Muscle of leg (tissue), 11 donors: ENCODE data around the gene MRPL17. TPM values are rescaled to one million over a fixed set of nuclear protein-coding genes. Genes with fewer than 3 reads are reported as not detected.

Experiments
- DNase-seq: peaks from one replicate; pipeline ENCODE4 v3.0.0; 2013
- H3K27ac ChIP-seq: one replicate; pipeline ENCODE4 v1.5.1; 2013; ENCODE audit warnings: mild to moderate bottlenecking, low read length, control low read depth
- H3K27me3 ChIP-seq: one replicate; pipeline ENCODE4 v1.6.1; 2013; ENCODE audit warnings: low read length; ENCODE audit not compliant: control insufficient read depth, insufficient read depth
- H3K36me3 ChIP-seq: one replicate; pipeline ENCODE4 v1.6.1; 2013; ENCODE audit warnings: low read length; ENCODE audit not compliant: control insufficient read depth, insufficient read depth
- H3K4me1 ChIP-seq: one replicate; pipeline ENCODE4 v1.6.1; 2013; ENCODE audit warnings: low read length; ENCODE audit not compliant: control insufficient read depth, insufficient read depth
- H3K4me3 ChIP-seq: one replicate; pipeline ENCODE4 v1.5.1; 2013; ENCODE audit warnings: low read length, control low read depth
- H3K9me3 ChIP-seq: replicated peaks from 2 replicates; pipeline ENCODE4 v1.6.1; 2013; ENCODE audit warnings: low read depth, low read length; ENCODE audit not compliant: control insufficient read depth
- WGBS: methylation state at CpG from one replicate; pipeline ENCODE4 v1.1.5; 2013; ENCODE audit warnings: missing lambda C conversion rate; ENCODE audit not compliant: insufficient coverage; 5-methylcytosine and 5-hydroxymethylcytosine counted together
- polyA plus RNA-seq, 8 donors: library from polyadenylated mRNA; unstranded; fragments of 120-200 nt; gene quantifications; one replicate each; pipeline versions ENCODE4 v1.2.1 to v1.2.3, GENCODE V29; 2013; ENCODE audit warnings: inconsistent platforms in 1 of 8, low replicate concordance in 1 of 8; ENCODE audit not compliant: insufficient read length in 8 of 8, insufficient read depth in 1 of 8
- total RNA-seq: library from RNA; stranded (reverse); fragments of 120-200 nt; gene quantifications from one replicate; pipeline ENCODE4 v1.2.4, GENCODE V29; 2013

Gene MRPL17
- total and polyA plus RNA-seq, 9 donors = 37.2 to 86.7 (median 71.7) TPM

- WGBS = 13% methylated on average over 3 of the region's 10 CpGs
- DNase-seq = peak; percentile 82
- no peaks in the 10 kb centered on the region for H3K27me3 ChIP-seq
- no peak overlapping the region for H3K4me3 ChIP-seq
- peaks cover 74% of the 10 kb centered on the region for H3K36me3 ChIP-seq
- H3K4me1 ChIP-seq = peaks cover 44% of the 10 kb centered on the region
- H3K9me3 ChIP-seq = no peaks in the 10 kb centered on the region
- peak overlapping the region; percentile 80 for H3K27ac ChIP-seq
Observed at GRCh38 chr11:6635082-6635932, 47.8 kb downstream of the MRPL17 start.

- peaks cover 41% of the 10 kb centered on the region for H3K4me1 ChIP-seq
- DNase-seq = no peak
- H3K36me3 ChIP-seq = peaks cover 71% of the 10 kb centered on the region
- no peaks in the 10 kb centered on the region for H3K27me3 ChIP-seq
- no peak overlapping the region for H3K27ac ChIP-seq
- WGBS = no CpG with 5 or more reads among the region's 1 CpG
- H3K9me3 ChIP-seq = no peaks in the 10 kb centered on the region
- no peak overlapping the region for H3K4me3 ChIP-seq
Observed at GRCh38 chr11:6634534-6634933, 48.6 kb downstream of the MRPL17 start.

GRCh38 chr11:6633422-6634408, 49.4 kb downstream of the MRPL17 start:
- no peak for DNase-seq
- WGBS = 95% methylated on average over 14 of the region's 16 CpGs
- Histone ChIP-seq H3K4me1 (peaks cover 35% of the 10 kb centered on the region), H3K9me3 (no peaks in the 10 kb centered on the region), H3K36me3 (peaks cover 71% of the 10 kb centered on the region), H3K27me3 (no peaks in the 10 kb centered on the region), H3K27ac (no peak overlapping the region), H3K4me3 (no peak overlapping the region)

GRCh38 chr11:6632116-6633073, 50.7 kb downstream of the MRPL17 start:
- no peak overlapping the region for H3K4me3 ChIP-seq
- no peaks in the 10 kb centered on the region for H3K27me3 ChIP-seq
- WGBS = 82% methylated on average over 23 of the region's 29 CpGs
- H3K36me3 ChIP-seq = peaks cover 69% of the 10 kb centered on the region
- DNase-seq = no peak
- no peaks in the 10 kb centered on the region for H3K9me3 ChIP-seq
- peaks cover 26% of the 10 kb centered on the region for H3K4me1 ChIP-seq
- H3K27ac ChIP-seq = no peak overlapping the region

GRCh38 chr11:6631361-6631890, 51.7 kb downstream of the MRPL17 start:
- DNase-seq = no peak
- no peak overlapping the region for H3K27ac ChIP-seq
- peaks cover 72% of the 10 kb centered on the region for H3K36me3 ChIP-seq
- H3K27me3 ChIP-seq = no peaks in the 10 kb centered on the region
- no peak overlapping the region for H3K4me3 ChIP-seq
- no peaks in the 10 kb centered on the region for H3K9me3 ChIP-seq
- H3K4me1 ChIP-seq = peaks cover 18% of the 10 kb centered on the region
- 73% methylated on average over 10 of the region's 11 CpGs for WGBS

- H3K36me3 ChIP-seq = peaks cover 77% of the 10 kb centered on the region
- DNase-seq = peak; percentile 10
- no peaks in the 10 kb centered on the region for H3K27me3 ChIP-seq
- H3K9me3 ChIP-seq = no peaks in the 10 kb centered on the region
- WGBS = 68% methylated on average over 28 of the region's 28 CpGs
- H3K4me1 ChIP-seq = peaks cover 12% of the 10 kb centered on the region
- no peak overlapping the region for H3K27ac ChIP-seq
- no peak overlapping the region for H3K4me3 ChIP-seq
Observed at GRCh38 chr11:6630632-6631291, 52.4 kb downstream of the MRPL17 start.

Other genes with a start within 250 kb of the MRPL17 start
- 1.3 TPM for gene HPX, start 242.4 kb downstream of the MRPL17 start, total RNA-seq
- 1 to 10 TPM in 7 of 8 donors, under 1 TPM in 1; 0.88 to 3.9 (median 2.8) TPM for gene HPX, start 242.4 kb downstream of the MRPL17 start, polyA plus RNA-seq
- gene TRIM3, start 209.4 kb downstream of the MRPL17 start, total RNA-seq = 15.3 TPM
- gene TRIM3, start 209.4 kb downstream of the MRPL17 start, polyA plus RNA-seq = 10 to 100 TPM; 11.4 to 20.0 (median 15.8) TPM
- 29.7 TPM for gene ARFIP2, start 202.0 kb downstream of the MRPL17 start, total RNA-seq
- gene ARFIP2, start 202.0 kb downstream of the MRPL17 start, polyA plus RNA-seq = 10 to 100 TPM; 32.0 to 41.4 (median 35.9) TPM
- 19.8 TPM for gene TIMM10B, start 201.8 kb downstream of the MRPL17 start, total RNA-seq
- 10 to 100 TPM; 16.1 to 23.9 (median 17.6) TPM for gene TIMM10B, start 201.8 kb downstream of the MRPL17 start, polyA plus RNA-seq
- 4.1 TPM for gene DNHD1, start 186.1 kb downstream of the MRPL17 start, total RNA-seq
- gene DNHD1, start 186.1 kb downstream of the MRPL17 start, polyA plus RNA-seq = 10 to 100 TPM in 1 of 8 donors, 1 to 10 TPM in 7; 3.3 to 10.7 (median 6.7) TPM
- 24.3 TPM for gene RRP8, start 79.7 kb downstream of the MRPL17 start, total RNA-seq
- gene RRP8, start 79.7 kb downstream of the MRPL17 start, polyA plus RNA-seq = 10 to 100 TPM; 16.7 to 20.6 (median 18.8) TPM
- gene ILK, start 79.6 kb downstream of the MRPL17 start, total RNA-seq = 144 TPM
- 100 to 1,000 TPM; 139 to 165 (median 149) TPM for gene ILK, start 79.6 kb downstream of the MRPL17 start, polyA plus RNA-seq
- gene TAF10, start 71.1 kb downstream of the MRPL17 start, total RNA-seq = 76.3 TPM
- gene TAF10, start 71.1 kb downstream of the MRPL17 start, polyA plus RNA-seq = 100 to 1,000 TPM in 6 of 8 donors, 10 to 100 TPM in 2; 95.7 to 128 (median 110) TPM
- gene TPP1, start 63.9 kb downstream of the MRPL17 start, total RNA-seq = 17.1 TPM
- 10 to 100 TPM; 30.9 to 52.0 (median 37.8) TPM for gene TPP1, start 63.9 kb downstream of the MRPL17 start, polyA plus RNA-seq
- gene DCHS1, start 27.5 kb downstream of the MRPL17 start, total RNA-seq = 36.3 TPM
- 10 to 100 TPM; 30.7 to 69.3 (median 51.0) TPM for gene DCHS1, start 27.5 kb downstream of the MRPL17 start, polyA plus RNA-seq
- 0.04 TPM for gene OR2AG2, start 88.6 kb upstream of the MRPL17 start, total RNA-seq
- under 1 TPM in 3 of 8 donors, not detected in 5; 0.04 to 0.05 (median 0.04) TPM for gene OR2AG2, start 88.6 kb upstream of the MRPL17 start, polyA plus RNA-seq
- gene OR2AG1, start 99.7 kb upstream of the MRPL17 start, total RNA-seq = not detected
- gene OR2AG1, start 99.7 kb upstream of the MRPL17 start, polyA plus RNA-seq = under 1 TPM in 4 of 8 donors, not detected in 4; 0.04 to 0.05 (median 0.05) TPM
- gene OR6A2, start 116.3 kb upstream of the MRPL17 start, total RNA-seq = 0.04 TPM
- gene OR6A2, start 116.3 kb upstream of the MRPL17 start, polyA plus RNA-seq = under 1 TPM in 1 of 8 donors, not detected in 7; 0.04 TPM
- not detected for gene OR10A5, start 162.3 kb upstream of the MRPL17 start, total RNA-seq
- gene OR10A5, start 162.3 kb upstream of the MRPL17 start, polyA plus RNA-seq = not detected
- gene OR10A2, start 179.7 kb upstream of the MRPL17 start, total RNA-seq = not detected
- gene OR10A2, start 179.7 kb upstream of the MRPL17 start, polyA plus RNA-seq = not detected
- gene OR10A4, start 193.3 kb upstream of the MRPL17 start, total RNA-seq = not detected
- gene OR10A4, start 193.3 kb upstream of the MRPL17 start, polyA plus RNA-seq = not detected
- not detected for gene OR2D2, start 209.2 kb upstream of the MRPL17 start, total RNA-seq
- gene OR2D2, start 209.2 kb upstream of the MRPL17 start, polyA plus RNA-seq = not detected
- not detected for gene OR2D3, start 237.7 kb upstream of the MRPL17 start, total RNA-seq
- not detected for gene OR2D3, start 237.7 kb upstream of the MRPL17 start, polyA plus RNA-seq
- gene ZNF215, start 243.1 kb upstream of the MRPL17 start, total RNA-seq = 0.89 TPM
- gene ZNF215, start 243.1 kb upstream of the MRPL17 start, polyA plus RNA-seq = 1 to 10 TPM in 6 of 8 donors, under 1 TPM in 2; 0.88 to 1.6 (median 1.2) TPM